Activated T-cell treated with anti-CD3 and anti-CD28 coated beads for 24 hours (primary cell): ENCODE results near the gene TNFRSF4.
"Not testable (repeated sequence)": the region's sequence is repeated elsewhere in the genome, so short reads cannot be mapped to it uniquely, and the experiment has no call there.

Source experiments
- DNase-seq: peaks from one replicate; pipeline ENCODE4 v3.0.0-alpha.2; 2020; ENCODE audit warnings: low read depth

The TNFRSF4 gene

GRCh38 chr1:1213345-1214265 is at the start of gene TNFRSF4:
Gene TNFRSF4, minus strand, starts transcription at chr1:1214153. Its CDS starts 26 bp downstream, at chr1:1214127.
- peak; percentile 48 for DNase-seq

- no peak for DNase-seq
Measured at GRCh38 chr1:1262758-1263157, 48.8 kb upstream of the TNFRSF4 start.

- DNase-seq = no peak
Measured at GRCh38 chr1:1262071-1262470, 48.1 kb upstream of the TNFRSF4 start.

- no peak for DNase-seq
Measured at GRCh38 chr1:1260843-1261560, 47.0 kb upstream of the TNFRSF4 start.

GRCh38 chr1:1259951-1260600 is 46.1 kb upstream of the TNFRSF4 start:
- no peak for DNase-seq

- DNase-seq = no peak
Measured at GRCh38 chr1:1259540-1259939, 45.6 kb upstream of the TNFRSF4 start.

GRCh38 chr1:1259119-1259488 is 45.2 kb upstream of the TNFRSF4 start:
- no peak for DNase-seq

GRCh38 chr1:1256956-1257871 is 43.3 kb upstream of the TNFRSF4 start:
- no peak for DNase-seq

- no peak for DNase-seq
Measured at GRCh38 chr1:1255611-1256010, 41.7 kb upstream of the TNFRSF4 start.

- DNase-seq = no peak
Measured at GRCh38 chr1:1255078-1255477, 41.1 kb upstream of the TNFRSF4 start.

- DNase-seq = no peak
Measured at GRCh38 chr1:1254667-1254998, 40.7 kb upstream of the TNFRSF4 start.

GRCh38 chr1:1253972-1254666 is 40.2 kb upstream of the TNFRSF4 start:
- no peak for DNase-seq

GRCh38 chr1:1253314-1253713 is 39.4 kb upstream of the TNFRSF4 start:
- no peak for DNase-seq

GRCh38 chr1:1250786-1251284 is 36.9 kb upstream of the TNFRSF4 start:
- DNase-seq = peak; percentile 54

GRCh38 chr1:1248009-1248913 is 34.3 kb upstream of the TNFRSF4 start:
- DNase-seq = not testable (repeated sequence)

GRCh38 chr1:1247341-1247913 is 33.5 kb upstream of the TNFRSF4 start:
- no peak for DNase-seq

- DNase-seq = no peak
Measured at GRCh38 chr1:1246577-1247340, 32.8 kb upstream of the TNFRSF4 start, which contains the start of gene C1QTNF12. Gene C1QTNF12, minus strand, starts transcription at chr1:1246722. Its CDS starts 32 bp downstream, at chr1:1246690.

GRCh38 chr1:1245817-1246576 is 32.0 kb upstream of the TNFRSF4 start:
- no peak for DNase-seq
